Astrocyte (in vitro differentiated cells and primary cell): ENCODE results near the gene ITCH. TPM values are rescaled to one million over a fixed set of nuclear protein-coding genes. Genes with fewer than 3 reads are reported as not detected.
A peak's percentile ranks its signal among the peaks of the same experiment; 100 is the strongest.
"Not testable (repeated sequence)": the region's sequence is repeated elsewhere in the genome, so short reads cannot be mapped to it uniquely, and the experiment has no call there.

Source experiments
- DNase-seq: peaks from one replicate; pipeline ENCODE4 v3.0.0-alpha.2; 2010; ENCODE audit warnings: low read depth
- FAIRE-seq: peaks from 2 replicates; lab custom pipeline; 2011; peaks lifted over from hg19 to GRCh38; lab: Jason Lieb, UNC
- H2AFZ ChIP-seq: 2 replicates; pipeline ENCODE4 v1.6.0; 2012; ENCODE audit warnings: low read depth, low read length, inconsistent platforms
- H3K27ac ChIP-seq: 2 replicates; pipeline ENCODE4 v1.5.1; 2011; ENCODE audit warnings: low read depth, low read length, inconsistent platforms
- H3K27me3 ChIP-seq: 2 replicates; pipeline ENCODE4 v1.6.0; 2011; ENCODE audit warnings: low read length, inconsistent platforms; ENCODE audit not compliant: insufficient read depth
- H3K36me3 ChIP-seq: 2 replicates; pipeline ENCODE4 v1.5.1; 2011; ENCODE audit warnings: low read length, inconsistent platforms; ENCODE audit not compliant: insufficient read depth
- H3K4me1 ChIP-seq: 2 replicates; pipeline ENCODE4 v1.5.1; 2011; ENCODE audit warnings: low read length, inconsistent platforms; ENCODE audit not compliant: insufficient read depth
- H3K4me2 ChIP-seq: 2 replicates; pipeline ENCODE4 v1.6.0; 2012; ENCODE audit warnings: low read length, inconsistent platforms
- H3K4me3 ChIP-seq: 2 replicates; pipeline ENCODE4 v1.5.1; 2011; ENCODE audit warnings: low read depth, mild to moderate bottlenecking, low read length, inconsistent platforms; ENCODE audit not compliant: insufficient read depth
- H3K79me2 ChIP-seq: 2 replicates; pipeline ENCODE4 v1.6.0; 2012; ENCODE audit warnings: mild to moderate bottlenecking, low read length, inconsistent platforms; ENCODE audit not compliant: insufficient read depth
- H3K9ac ChIP-seq: 2 replicates; pipeline ENCODE4 v1.6.0; 2012; ENCODE audit warnings: mild to moderate bottlenecking, low read length, inconsistent platforms
- H3K9me3 ChIP-seq: 2 replicates; pipeline ENCODE4 v1.5.1; 2012; ENCODE audit warnings: low read depth, mild to moderate bottlenecking, low read length, inconsistent platforms; ENCODE audit not compliant: insufficient read depth
- H4K20me1 ChIP-seq: 2 replicates; pipeline ENCODE4 v1.6.0; 2012; ENCODE audit warnings: low read length, inconsistent platforms; ENCODE audit not compliant: insufficient read depth
- H3K27ac Mint-ChIP-seq: one replicate; pipeline ENCODE4 v1.8.0; 2021; ENCODE audit warnings: mild to moderate bottlenecking, mixed read lengths; ENCODE audit not compliant: unreplicated experiment
- H3K27me3 Mint-ChIP-seq: one replicate; pipeline ENCODE4 v1.8.0; 2021; ENCODE audit warnings: low read depth, mixed read lengths; ENCODE audit not compliant: unreplicated experiment
- H3K36me3 Mint-ChIP-seq: one replicate; pipeline ENCODE4 v1.8.0; 2021; ENCODE audit warnings: low read depth, mixed read lengths; ENCODE audit not compliant: unreplicated experiment
- H3K4me1 Mint-ChIP-seq: one replicate; pipeline ENCODE4 v1.8.0; 2021; ENCODE audit warnings: low read depth, mixed read lengths; ENCODE audit not compliant: unreplicated experiment
- H3K4me3 Mint-ChIP-seq: one replicate; pipeline ENCODE4 v1.8.0; 2021; ENCODE audit warnings: mild to moderate bottlenecking, moderate library complexity, mixed read lengths; ENCODE audit not compliant: unreplicated experiment
- H3K9me3 Mint-ChIP-seq: one replicate; pipeline ENCODE4 v1.8.0; 2021; ENCODE audit warnings: mild to moderate bottlenecking, mixed read lengths; ENCODE audit not compliant: unreplicated experiment
- CTCF ChIP-seq: IDR thresholded peaks from 2 replicates; pipeline ENCODE4 v1.5.1; 2011; ENCODE audit warnings: low read depth, mild to moderate bottlenecking, inconsistent platforms, low read length, moderate library complexity; ENCODE audit not compliant: insufficient read depth
- EZH2 ChIP-seq: IDR thresholded peaks from 2 replicates; pipeline ENCODE4 v1.6.1; 2012; ENCODE audit warnings: mild to moderate bottlenecking, low read length, inconsistent platforms; ENCODE audit not compliant: insufficient read depth
- total RNA-seq: library from RNA; stranded (reverse); gene quantifications from 2 replicates; pipeline ENCODE4 v1.2.1, GENCODE V29; 2021

The ITCH gene
- total RNA-seq, 1 donor from 2014 or later: 79.0 TPM

GRCh38 chr20:34511891-34512265, 148.8 kb downstream of the ITCH start:
- Mint-ChIP-seq H3K4me3 (no peak overlapping the region), H3K9me3 (no peaks in the 10 kb centered on the region), H3K36me3 (peaks cover 15% of the 10 kb centered on the region), H3K4me1 (peaks cover 10% of the 10 kb centered on the region), H3K27ac (no peak overlapping the region), H3K27me3 (no peaks in the 10 kb centered on the region)
- FAIRE-seq (no peak), DNase-seq (no peak)
- no peak overlapping the region for H3K4me3 ChIP-seq
- no peak for TF ChIP-seq EZH2
- TF ChIP-seq CTCF: no peak
- H3K9me3 ChIP-seq: no peaks in the 10 kb centered on the region
- peaks cover 14% of the 10 kb centered on the region for H3K4me1 ChIP-seq
- H3K79me2 ChIP-seq: peaks cover 4% of the 10 kb centered on the region
- H3K27ac ChIP-seq: no peak overlapping the region
- H4K20me1 ChIP-seq: peaks cover 13% of the 10 kb centered on the region
- no peak overlapping the region for H3K4me2 ChIP-seq
- H3K9ac ChIP-seq: no peak overlapping the region
- H2AFZ ChIP-seq: no peak overlapping the region
- H3K27me3 ChIP-seq: no peaks in the 10 kb centered on the region
- H3K36me3 ChIP-seq: peaks cover 21% of the 10 kb centered on the region

GRCh38 chr20:34512266-34512954, 149.3 kb downstream of the ITCH start:
- H3K9me3 Mint-ChIP-seq: no peaks in the 10 kb centered on the region
- Histone ChIP-seq H3K36me3 (peaks cover 21% of the 10 kb centered on the region), H3K9me3 (no peaks in the 10 kb centered on the region), H3K79me2 (peaks cover 10% of the 10 kb centered on the region), H4K20me1 (peaks cover 10% of the 10 kb centered on the region), H3K4me2 (no peak overlapping the region), H3K27ac (no peak overlapping the region), H3K9ac (no peak overlapping the region), H2AFZ (no peak overlapping the region), H3K4me1 (peaks cover 18% of the 10 kb centered on the region), H3K4me3 (no peak overlapping the region), H3K27me3 (no peaks in the 10 kb centered on the region)
- H3K36me3 Mint-ChIP-seq: peaks cover 15% of the 10 kb centered on the region
- FAIRE-seq (no peak), DNase-seq (peak; percentile 22)
- H3K4me1 Mint-ChIP-seq: peaks cover 10% of the 10 kb centered on the region
- H3K27me3 Mint-ChIP-seq: no peaks in the 10 kb centered on the region
- no peak overlapping the region for H3K4me3 Mint-ChIP-seq
- H3K27ac Mint-ChIP-seq: no peak overlapping the region
- TF ChIP-seq EZH2: no peak
- no peak for TF ChIP-seq CTCF

GRCh38 chr20:34512955-34513419, 149.9 kb downstream of the ITCH start:
- Histone ChIP-seq H3K9me3 (no peaks in the 10 kb centered on the region), H2AFZ (no peak overlapping the region), H3K27me3 (no peaks in the 10 kb centered on the region), H4K20me1 (peaks cover 14% of the 10 kb centered on the region), H3K79me2 (peaks cover 16% of the 10 kb centered on the region), H3K4me2 (no peak overlapping the region), H3K9ac (no peak overlapping the region), H3K27ac (no peak overlapping the region), H3K4me3 (no peak overlapping the region), H3K4me1 (peaks cover 19% of the 10 kb centered on the region), H3K36me3 (peaks cover 16% of the 10 kb centered on the region)
- FAIRE-seq (no peak), DNase-seq (no peak)
- Mint-ChIP-seq H3K9me3 (no peaks in the 10 kb centered on the region), H3K27ac (no peak overlapping the region), H3K4me1 (peaks cover 10% of the 10 kb centered on the region), H3K36me3 (peaks cover 13% of the 10 kb centered on the region), H3K4me3 (no peak overlapping the region), H3K27me3 (no peaks in the 10 kb centered on the region)
- TF ChIP-seq CTCF (no peak), EZH2 (no peak)

- H3K27ac ChIP-seq, H3K9me3 ChIP-seq, H2AFZ ChIP-seq, DNase-seq, H3K4me2 ChIP-seq, H3K27me3 ChIP-seq, H3K27ac Mint-ChIP-seq, FAIRE-seq, H3K36me3 ChIP-seq, H3K4me3 ChIP-seq, H3K9me3 Mint-ChIP-seq, H3K9ac ChIP-seq, H3K27me3 Mint-ChIP-seq, H3K4me3 Mint-ChIP-seq: not testable (repeated sequence)
- peaks cover 26% of the 10 kb centered on the region for H3K79me2 ChIP-seq
- peaks cover 14% of the 10 kb centered on the region for H3K36me3 Mint-ChIP-seq
- peaks cover 19% of the 10 kb centered on the region for H3K4me1 ChIP-seq
- H4K20me1 ChIP-seq: peaks cover 24% of the 10 kb centered on the region
- peaks cover 10% of the 10 kb centered on the region for H3K4me1 Mint-ChIP-seq
Measured at GRCh38 chr20:34514034-34514433, 151.0 kb downstream of the ITCH start.
